HepG2 (cell line): ENCODE data around the gene PTEN. TPM values are rescaled to one million over a fixed set of nuclear protein-coding genes. Genes with fewer than 3 reads are reported as not detected.

Experiments used
- ATAC-seq: fragments of 200-7000 bp; cut with Tn5 transposase; 3 replicates; pipeline ENCODE4 v1.9.1; 2020; ENCODE audit warnings: mild to moderate bottlenecking, moderate library complexity
- BruUV-seq: library from RNA; stranded (reverse); fragments of 400-500 nt; replicated peaks from 2 replicates; lab custom pipeline; 2021; lab: Mats Ljungman, UMichigan
- CTCF ChIA-PET: fragments of 300-600 bp; formaldehyde crosslinking; extraction: SDS; loops from one replicate; lab custom pipeline; 2021; ENCODE audit warnings: low total read pairs, inconsistent platforms, low intra/inter-chr PET ratio; lab: Yijun Ruan, JAX
- POLR2A ChIA-PET: fragments of 350-600 bp; sonication (Branson Sonifier 250); formaldehyde crosslinking; loops from one replicate; lab custom pipeline; 2020; ENCODE audit warnings: antibody characterized with exemption, inconsistent platforms; lab: Yijun Ruan, JAX
- DNase-seq: peaks from one replicate; pipeline ENCODE4 v3.0.0-alpha.2; 2015; ENCODE audit warnings: low spot score
- FAIRE-seq: peaks from 3 replicates; lab custom pipeline; 2011; peaks lifted over from hg19 to GRCh38; lab: Jason Lieb, UNC
- H2AFZ ChIP-seq: one replicate; pipeline ENCODE4 v1.6.1; 2011; ENCODE audit warnings: low read length, inconsistent platforms
- H3K27ac ChIP-seq: fragments of 300-600 bp; 3 replicates; pipeline ENCODE4 v1.8.0; 2011; ENCODE audit warnings: mixed run types, mild to moderate bottlenecking, mixed read lengths, low read length, inconsistent platforms; ENCODE audit not compliant: insufficient read depth; ENCODE audit errors: extremely low read length
- H3K27me3 ChIP-seq, 2 experiments: fragments of 200-600 bp in 1 of 2; 2 replicates in 1 of 2; 3 replicates in 1 of 2; pipeline versions ENCODE4 v1.6.0 to v1.8.0; 2011; ENCODE audit warnings: low read length in 2 of 2, mild to moderate bottlenecking in 2 of 2, moderate library complexity in 2 of 2, inconsistent platforms in 1 of 2; ENCODE audit not compliant: insufficient read depth in 2 of 2, control insufficient read depth in 1 of 2
- H3K36me3 ChIP-seq, 2 experiments: fragments of 200-600 bp in 1 of 2; replicated peaks in 1 of 2; 2 replicates in 1 of 2; 3 replicates in 1 of 2; pipeline versions ENCODE4 v1.5.1 to v1.8.0; 2011; ENCODE audit warnings: low read length in 2 of 2, inconsistent platforms in 1 of 2; ENCODE audit not compliant: insufficient read depth in 2 of 2, control insufficient read depth in 1 of 2
- H3K4me1 ChIP-seq: 2 replicates; pipeline ENCODE4 v1.5.1; 2012; ENCODE audit warnings: low read length, inconsistent platforms; ENCODE audit not compliant: insufficient read depth
- H3K4me2 ChIP-seq: 2 replicates; pipeline ENCODE4 v1.6.0; 2011; ENCODE audit warnings: low read depth, low read length, inconsistent platforms
- H3K4me3 ChIP-seq, 3 experiments: fragments of 200-600 bp in 1 of 3; sonication (generic), shearing (Covaris generic) in 1 of 3; replicated peaks in 1 of 3; 2 replicates each; pipeline ENCODE4 v1.5.1; 2011 to 2016; ENCODE audit warnings: low read length in 3 of 3, inconsistent platforms in 2 of 3, low read depth in 2 of 3, mild to moderate bottlenecking in 2 of 3, control low read depth in 1 of 3, mixed read lengths in 1 of 3; ENCODE audit not compliant: insufficient read depth in 1 of 3
- H3K79me2 ChIP-seq: one replicate; pipeline ENCODE4 v1.6.1; 2011; ENCODE audit warnings: low read length, inconsistent platforms; ENCODE audit not compliant: insufficient read depth
- H3K9ac ChIP-seq: 2 replicates; pipeline ENCODE4 v1.6.0; 2011; ENCODE audit warnings: mild to moderate bottlenecking, low read depth, low read length, inconsistent platforms; ENCODE audit not compliant: insufficient read depth
- H3K9me3 ChIP-seq: 2 replicates; pipeline ENCODE4 v1.5.1; 2012; ENCODE audit warnings: mild to moderate bottlenecking, low read length
- H4K20me1 ChIP-seq: 2 replicates; pipeline ENCODE4 v1.6.0; 2011; ENCODE audit warnings: inconsistent platforms, mild to moderate bottlenecking, low read length, moderate library complexity; ENCODE audit not compliant: insufficient read depth
- ARID4A ChIP-seq: sonication (generic); formaldehyde crosslinking; IDR thresholded peaks from 2 replicates; pipeline ENCODE4 v1.5.0; 2020; ENCODE audit warnings: mild to moderate bottlenecking, missing genetic modification reagents, borderline replicate concordance
- CENPT ChIP-seq: sonication (generic); formaldehyde crosslinking; IDR thresholded peaks from 2 replicates; pipeline ENCODE4 v1.8.0; 2022; ENCODE audit warnings: low read depth, mild to moderate bottlenecking, moderate library complexity, missing genetic modification reagents
- CENPX ChIP-seq: sonication (generic); formaldehyde crosslinking; IDR thresholded peaks from 2 replicates; pipeline ENCODE4 v1.9.0; 2021; ENCODE audit warnings: mild to moderate bottlenecking, missing genetic modification reagents, moderate library complexity
- DDIT3 ChIP-seq: sonication (generic); formaldehyde crosslinking; IDR thresholded peaks from 2 replicates; pipeline ENCODE4 v1.4.0; 2020; ENCODE audit warnings: mild to moderate bottlenecking, missing genetic modification reagents
- FIP1L1 ChIP-seq: fragments of 200-400 bp; formaldehyde crosslinking; IDR thresholded peaks from 2 replicates; pipeline ENCODE4 v1.6.1; 2018; ENCODE audit warnings: low read depth, mild to moderate bottlenecking, low read length, moderate library complexity, borderline replicate concordance; ENCODE audit not compliant: insufficient read depth
- NPAS2 ChIP-seq: sonication (generic); formaldehyde crosslinking; IDR thresholded peaks from 2 replicates; pipeline ENCODE4 v1.8.0; 2022; ENCODE audit warnings: mild to moderate bottlenecking, missing genetic modification reagents, borderline replicate concordance
- PAXIP1 ChIP-seq: sonication (generic); formaldehyde crosslinking; conservative IDR thresholded peaks from 2 replicates; pipeline ENCODE4 v1.4.0; 2020; ENCODE audit warnings: mild to moderate bottlenecking, missing genetic modification reagents, moderate library complexity
- REXO4 ChIP-seq: sonication (generic); formaldehyde crosslinking; IDR thresholded peaks from 2 replicates; pipeline ENCODE4 v1.8.0; 2022; ENCODE audit warnings: missing genetic modification reagents, mild to moderate bottlenecking, borderline replicate concordance
- THAP11 ChIP-seq: IDR thresholded peaks from 2 replicates; pipeline ENCODE4 v1.6.1; 2016; ENCODE audit warnings: missing biosample characterization, missing genetic modification reagents
- THAP7 ChIP-seq: sonication (generic); formaldehyde crosslinking; IDR thresholded peaks from 2 replicates; pipeline ENCODE4 v1.8.1; 2023; ENCODE audit warnings: mild to moderate bottlenecking, missing genetic modification reagents
- ZFP41 ChIP-seq: sonication (generic); formaldehyde crosslinking; IDR thresholded peaks from 2 replicates; pipeline ENCODE4 v1.4.0; 2020; ENCODE audit warnings: mild to moderate bottlenecking, missing genetic modification reagents, borderline replicate concordance
- ZNF20 ChIP-seq: sonication (generic); formaldehyde crosslinking; IDR thresholded peaks from 2 replicates; pipeline ENCODE4 v1.4.0; 2020; ENCODE audit warnings: mild to moderate bottlenecking, moderate library complexity, missing genetic modification reagents
- ZNF232 ChIP-seq: sonication (generic); formaldehyde crosslinking; IDR thresholded peaks from 2 replicates; pipeline ENCODE4 v1.4.0; 2020; ENCODE audit warnings: missing genetic modification reagents, borderline replicate concordance
- ZNF24 ChIP-seq: fragments of 450-650 bp; IDR thresholded peaks from 2 replicates; pipeline ENCODE4 v1.6.1; 2017; ENCODE audit warnings: antibody characterized with exemption, mild to moderate bottlenecking
- ZNF597 ChIP-seq: sonication (generic); formaldehyde crosslinking; IDR thresholded peaks from 2 replicates; pipeline ENCODE4 v1.5.0; 2020; ENCODE audit warnings: missing genetic modification reagents
- whole genome bisulfite sequencing: methylation state at CpG from one replicate; pipeline ENCODE4 v1.1.6; 2017; ENCODE audit warnings: low lambda C conversion rate; 5-methylcytosine and 5-hydroxymethylcytosine counted together
- in situ Hi-C: cut with HindIII; loops from 2 replicates; pipeline ENCODE4 v1.10.0; 2017; ENCODE audit warnings: low pct_unique_long_range_greater_than_20kb; ENCODE audit not compliant: extremely low pct_ligation_motif_present
- intact Hi-C: fragments of 100-400 bp; cut with micrococcal nuclease; formaldehyde crosslinking; loops from one replicate; pipeline ENCODE4 v1.10.0; 2022; ENCODE audit not compliant: unreplicated experiment
- polyA plus RNA-seq, 8 experiments: library from polyadenylated mRNA; depleted of rRNA in 3 of 8; stranded (reverse) in 7 of 8; unstranded in 1 of 8; fragments of >200 nt; fragmentation: Illumina TruSeq in 4 of 8; extraction: Trizol in 4 of 8; gene quantifications; 2 replicates each; pipeline versions ENCODE4 v1.2.1 to v1.2.3, GENCODE V29; 2011 to 2016; ENCODE audit warnings: low read depth in 4 of 8, missing spikeins in 1 of 8, mixed read lengths in 1 of 8; ENCODE audit not compliant: insufficient read depth in 1 of 8
- total RNA-seq, 5 experiments: library from RNA; depleted of rRNA; stranded (reverse); fragments of >200 nt; fragmentation: Illumina TruSeq; extraction: Trizol; gene quantifications; 2 replicates each; pipeline ENCODE4 v1.2.3, GENCODE V29; 2016; ENCODE audit warnings: low read depth in 1 of 5

Gene PTEN
- total and polyA plus RNA-seq, 2 of the 13 experiments (the other 11 are each of a cell fraction or from before 2014, with no cell fraction given) = 30.3 to 61.3 TPM

GRCh38 chr10:87961314-87961713 lies 97.9 kb downstream of the PTEN start:
- POLR2A ChIA-PET = no interaction called here
- no peak for FAIRE-seq
- WGBS = 50% methylated on average over 2 of the region's 2 CpGs
- TF ChIP-seq FIP1L1 (no peak), PAXIP1 (CRISPR knock-in tag) (no peak), ARID4A (no peak), ZFP41 (CRISPR knock-in tag) (no peak), ZNF20 (CRISPR knock-in tag) (no peak), DDIT3 (CRISPR knock-in tag) (no peak), THAP7 (CRISPR knock-in tag) (no peak), ZNF597 (CRISPR knock-in tag) (no peak), ZNF24 (no peak), CENPT (no peak), NPAS2 (CRISPR knock-in tag) (no peak), CENPX (CRISPR knock-in tag) (no peak), REXO4 (CRISPR knock-in tag) (no peak), THAP11 (CRISPR knock-in tag) (no peak), ZNF232 (CRISPR knock-in tag) (no peak)

More at GRCh38 chr10:87961314-87961713, 97.9 kb downstream of the PTEN start:
- H3K27me3 ChIP-seq = no peaks in the 10 kb centered on the region; a peak in 1 of 5 replicates
- H3K4me2 ChIP-seq = no peak overlapping the region
- H2AFZ ChIP-seq = no peak overlapping the region
- no TSS peak for BruUV-seq
- H3K36me3 ChIP-seq = peaks cover 6 to 11% of the 10 kb centered on the region in 2 experiments
- ATAC-seq (no peak), DNase-seq (no peak)
- no peaks in the 10 kb centered on the region for H3K9me3 ChIP-seq
- no peak overlapping the region for H3K27ac ChIP-seq
- H3K9ac ChIP-seq = no peak overlapping the region
- intact Hi-C loops = no loop called here
- H4K20me1 ChIP-seq = no peaks in the 10 kb centered on the region
- no peaks in the 10 kb centered on the region for H3K79me2 ChIP-seq
- CTCF ChIA-PET = no interaction called here
- in situ Hi-C loops = no loop called here
- no peak overlapping the region for H3K4me3 ChIP-seq
- no peaks in the 10 kb centered on the region for H3K4me1 ChIP-seq
